Activated gamma-delta T cell treated with anti-CD3 and anti-CD28 coated beads, Interleukin-2, amount 50 U/mL, for 16 hours (primary cell): ENCODE measurements around the gene DSCAML1.
"Not testable (repeated sequence)": the region's sequence is repeated elsewhere in the genome, so short reads cannot be mapped to it uniquely, and the experiment has no call there.

ENCODE experiments used
- DNase-seq: peaks from one replicate; pipeline ENCODE4 v3.0.0-alpha.2; 2020; ENCODE audit warnings: low read depth

The DSCAML1 gene

GRCh38 chr11:117819096-117820040, 22.4 kb upstream of the DSCAML1 start:
- no peak for DNase-seq

- DNase-seq = peak; percentile 45
Measured at GRCh38 chr11:117818041-117818873, 21.2 kb upstream of the DSCAML1 start.

- peak; percentile 80 for DNase-seq
Measured at GRCh38 chr11:117817368-117818040, 20.5 kb upstream of the DSCAML1 start.

GRCh38 chr11:117816846-117817367, 19.9 kb upstream of the DSCAML1 start:
- no peak for DNase-seq

GRCh38 chr11:117816151-117816741, 19.2 kb upstream of the DSCAML1 start:
- no peak for DNase-seq

- peak; percentile 62 for DNase-seq
Measured at GRCh38 chr11:117815262-117815803, 18.3 kb upstream of the DSCAML1 start.

- peak; percentile 77 for DNase-seq
Measured at GRCh38 chr11:117814766-117815261, 17.8 kb upstream of the DSCAML1 start.

- no peak for DNase-seq
Measured at GRCh38 chr11:117814204-117814765, 17.3 kb upstream of the DSCAML1 start.

GRCh38 chr11:117810056-117810451, 13.0 kb upstream of the DSCAML1 start:
- DNase-seq = not testable (repeated sequence)

- DNase-seq = no peak
Measured at GRCh38 chr11:117809236-117810055, 12.4 kb upstream of the DSCAML1 start.

GRCh38 chr11:117808784-117809183, 11.8 kb upstream of the DSCAML1 start:
- DNase-seq = no peak

- peak; percentile 59 for DNase-seq
Measured at GRCh38 chr11:117807482-117808327, 10.7 kb upstream of the DSCAML1 start.

- DNase-seq = no peak
Measured at GRCh38 chr11:117806846-117807245, 9.8 kb upstream of the DSCAML1 start.

GRCh38 chr11:117805045-117805444, 8.0 kb upstream of the DSCAML1 start:
- DNase-seq = no peak

GRCh38 chr11:117803896-117804295, 6.9 kb upstream of the DSCAML1 start:
- no peak for DNase-seq

GRCh38 chr11:117799634-117800033, 2.6 kb upstream of the DSCAML1 start:
- no peak for DNase-seq

- no peak for DNase-seq
Measured at GRCh38 chr11:117796456-117796871, 552 bp downstream of the DSCAML1 start.

- no peak for DNase-seq
Measured at GRCh38 chr11:117795638-117796455, 1.2 kb downstream of the DSCAML1 start.
